SU-DHL-6 (cell line): ENCODE measurements around the gene OSBPL6.

Experiments used
- CTCF ChIP-seq: fragments of 200-600 bp; sonication (generic); IDR thresholded peaks from one replicate; pipeline ENCODE4 v1.5.1; 2017; ENCODE audit warnings: antibody characterized with exemption, mild to moderate bottlenecking, low read length, moderate library complexity; ENCODE audit not compliant: insufficient read depth, poor library complexity, severe bottlenecking
- EZH2phosphoT487 ChIP-seq: fragments of 200-600 bp; sonication (generic), shearing (Covaris generic); conservative IDR thresholded peaks from 2 replicates; pipeline ENCODE4 v1.6.1; 2018; ENCODE audit warnings: mild to moderate bottlenecking, antibody characterized with exemption, low read length, moderate library complexity, mixed read lengths

DNA sequence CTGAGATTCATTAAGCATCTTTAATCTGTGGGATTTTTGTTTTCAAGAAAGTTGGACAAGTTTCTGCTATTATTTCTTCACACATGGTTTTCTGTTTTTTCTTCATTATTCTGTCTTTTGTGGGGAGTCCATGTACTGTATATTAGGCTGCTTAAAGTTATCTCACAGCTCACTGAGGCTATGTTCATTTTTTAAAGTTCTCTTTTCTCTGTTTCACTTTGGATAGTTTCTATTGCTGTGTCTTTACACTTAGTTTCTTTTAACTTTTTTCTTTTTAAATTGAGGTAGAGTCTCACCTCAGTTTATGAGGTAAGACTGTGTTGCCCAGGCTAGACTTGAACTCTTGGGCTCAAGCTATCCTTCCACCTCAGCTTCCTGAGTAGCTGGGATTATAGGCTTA is 8.6 kb downstream of the OSBPL6 start:
- TF ChIP-seq CTCF (no peak), EZH2phosphoT487 (no peak)
